Spleen (tissue), 13 donors: ENCODE data around the gene WASL. TPM values are rescaled to one million over a fixed set of nuclear protein-coding genes. Genes with fewer than 3 reads are reported as not detected.
A peak's percentile ranks its signal among the peaks of the same experiment; 100 is the strongest.

Experiments used
- DNase-seq: peaks from one replicate; pipeline ENCODE4 v3.0.0-alpha.2; 2020
- H3K27ac ChIP-seq, 8 donors: fragments of 200-600 bp; sonication (generic) in 7 of 8; 1 replicate in 4 of 8; 2 replicates in 4 of 8; pipeline versions ENCODE4 v1.5.0 to v1.8.0; 2016 to 2021; ENCODE audit warnings: inconsistent platforms in 4 of 8, mild to moderate bottlenecking in 4 of 8, moderate library complexity in 1 of 8
- H3K27me3 ChIP-seq, 7 donors: fragments of 200-600 bp; sonication (generic) in 6 of 7; replicated peaks in 1 of 7; 1 replicate in 4 of 7; 2 replicates in 3 of 7; pipeline versions ENCODE4 v1.5.0 to v1.8.0; 2016 to 2021; ENCODE audit warnings: inconsistent platforms in 3 of 7, mild to moderate bottlenecking in 1 of 7
- H3K36me3 ChIP-seq, 6 donors: fragments of 200-600 bp; sonication (generic) in 5 of 6; 1 replicate in 4 of 6; 2 replicates in 2 of 6; pipeline versions ENCODE4 v1.5.0 to v1.8.0; 2016 to 2021; ENCODE audit warnings: inconsistent platforms in 2 of 6
- H3K4me1 ChIP-seq, 6 donors: fragments of 200-600 bp; sonication (generic) in 5 of 6; 1 replicate in 3 of 6; 2 replicates in 3 of 6; pipeline versions ENCODE4 v1.5.0 to v1.8.0; 2016 to 2021; ENCODE audit warnings: inconsistent platforms in 3 of 6
- H3K4me3 ChIP-seq, 8 donors: fragments of 200-600 bp; sonication (generic) in 7 of 8; 1 replicate in 4 of 8; 2 replicates in 4 of 8; pipeline versions ENCODE4 v1.5.0 to v1.8.0; 2016 to 2021; ENCODE audit warnings: inconsistent platforms in 4 of 8, mild to moderate bottlenecking in 4 of 8, moderate library complexity in 2 of 8
- H3K9me3 ChIP-seq, 8 donors: fragments of 200-600 bp; sonication (generic) in 7 of 8; 1 replicate in 4 of 8; 2 replicates in 4 of 8; pipeline versions ENCODE4 v1.5.0 to v1.8.0; 2016 to 2021; ENCODE audit warnings: inconsistent platforms in 4 of 8
- CTCF ChIP-seq, 11 experiments: fragments of 200-600 bp in 7 of 11; fragments of 450-650 bp in 4 of 11; sonication (generic) in 4 of 11; IDR thresholded peaks in 8 of 11; conservative IDR thresholded peaks in 3 of 11; 1 replicate in 7 of 11; 2 replicates in 4 of 11; pipeline versions ENCODE4 v1.4.0 to v1.8.0; 2016 to 2021; ENCODE audit warnings: antibody characterized with exemption in 11 of 11, inconsistent platforms in 4 of 11, mild to moderate bottlenecking in 1 of 11
- POLR2A ChIP-seq, 3 donors: fragments of 450-650 bp; IDR thresholded peaks; one replicate each; pipeline ENCODE4 v1.5.1; 2017; ENCODE audit warnings: antibody characterized with exemption in 3 of 3, mild to moderate bottlenecking in 1 of 3
- POLR2AphosphoS5 ChIP-seq, 3 donors: sonication (generic); formaldehyde crosslinking; IDR thresholded peaks; one replicate each; pipeline ENCODE4 v1.5.1; 2017; ENCODE audit warnings: antibody characterized with exemption in 3 of 3
- WGBS, 5 donors: extraction: QIAGEN DNeasy Blood & Tissue Kit in 3 of 5; methylation state at CpG; one replicate each; pipeline versions ENCODE4 v1.1.5 to v1.1.7; 2013 to 2018; 5-methylcytosine and 5-hydroxymethylcytosine counted together
- intact Hi-C: fragments of 100-400 bp; cut with DNase I; formaldehyde crosslinking; loops from one replicate; pipeline ENCODE4 v1.15.0; 2023; ENCODE audit warnings: low total_unique reads
- long read RNA-seq, 2 donors: transcript quantifications; one replicate each; lab custom pipeline, GENCODE V29; 2026
- polyA plus RNA-seq, 3 donors: library from polyadenylated mRNA; stranded (reverse); fragments of 200-250 nt; gene quantifications; one replicate each; pipeline ENCODE4 v1.2.1, GENCODE V29; 2013
- total RNA-seq, 7 donors: library from RNA; depleted of rRNA in 3 of 7; stranded (reverse); fragments of >200 nt in 3 of 7; fragmentation: NEBNext Ultra II Directional in 4 of 7; extraction: Animal tissue kit (Norgen Biotek cat#: 25700) in 4 of 7; gene quantifications; one replicate each; pipeline versions ENCODE4 v1.1.0 to v1.2.1, GENCODE V29; 2016 to 2021
- donor health status: healthy with polysubstance abuse.
- donor health status: DM: no; HTN: no; CAD: no; lungs with moderate emphysema.
- donor health status: DM: no; HTN: no; CAD: no.
- donor health status: Bipolar disorder and iron deficiency.
- donor health status: healthy.
- donor health status: DM: no; HTN: no; CAD: no.
- donor health status: DM: yes; HTN: yes; CAD: no.

WASL gene
- 10 to 100 TPM; 19.8 to 31.0 (median 28.8) TPM for total RNA-seq
- 10 to 100 TPM in 1 of 3 donors, 1 to 10 TPM in 2; 5.3 to 12.6 (median 7.3) TPM for polyA plus RNA-seq
- long read RNA-seq, donor 1, full-length matches to known transcripts: 1 of 11 reads
- long read RNA-seq, donor 1, partial matches to known transcripts: 10 of 11 reads
- long read RNA-seq, donor 1, other reads (novel, unspliced or antisense): 0 of 11 reads
- long read RNA-seq, donor 2, full-length matches to known transcripts: 2 of 2 reads
- long read RNA-seq, donor 2, partial matches to known transcripts: 0 of 2 reads
- long read RNA-seq, donor 2, other reads (novel, unspliced or antisense): 0 of 2 reads

- TF ChIP-seq CTCF (IDR thresholded peaks at IDR 0.05 in 8 of 11, conservative IDR thresholded peaks at IDR 0.05 in 3 of 11) (peak in 5 of 11 experiments; percentile 16 to 31 (median 23)), POLR2AphosphoS5 (IDR thresholded peaks at IDR 0.05) (peak; percentile 96 to 99 (median 98)), POLR2A (IDR thresholded peaks at IDR 0.05) (peak; percentile 79 to 93 (median 81))
- no peaks in the 10 kb centered on the region for H3K27me3 ChIP-seq
- no peaks in the 10 kb centered on the region for H3K9me3 ChIP-seq
- no peaks in the 10 kb centered on the region for H3K36me3 ChIP-seq
- H3K27ac ChIP-seq: peak within 1 kb of the TSS; percentile 92 to 98 (median 98)
- H3K4me1 ChIP-seq: peaks cover 39 to 78% (median 58%) of the 10 kb centered on the region in 6 donors
- DNase-seq: peak; percentile 98
- H3K4me3 ChIP-seq: peak within 1 kb of the TSS; percentile 64 to 87 (median 74)
- WGBS, 5 donors: 0 to 1% (median 1%) methylated on average over 30 to 93 of the region's 93 CpGs
- intact Hi-C loops: no loop called here
Measured at GRCh38 chr7:123748734-123749536, at the start of gene WASL. WASL (minus strand) TSS chr7:123749003; CDS start chr7:123748734, 269 bp downstream.

GRCh38 chr7:123797673-123798531 is 49.1 kb upstream of the WASL start:
- intact Hi-C loops: loop anchor here (10.0 kb wide), 1 partner anchor 67 kb away; no protein-coding TSS in a partner anchor
- Histone ChIP-seq H3K4me1 (peaks cover 0 to 4% (median 0%) of the 10 kb centered on the region in 6 donors), H3K36me3 (no peaks in the 10 kb centered on the region), H3K27me3 (no peaks in the 10 kb centered on the region), H3K4me3 (no peak overlapping the region), H3K27ac (no peak overlapping the region), H3K9me3 (no peaks in the 10 kb centered on the region)
- peak in 8 of 11 experiments; percentile 20 to 48 (median 42) for TF ChIP-seq CTCF (IDR thresholded peaks at IDR 0.05 in 8 of 11, conservative IDR thresholded peaks at IDR 0.05 in 3 of 11)
- TF ChIP-seq POLR2A (IDR thresholded peaks at IDR 0.05): no peak
- no peak for DNase-seq
- 56 to 66% (median 59%) methylated on average over 2 of the region's 2 CpGs for WGBS, 5 donors

- Histone ChIP-seq H3K4me1 (peaks cover 0 to 4% (median 0%) of the 10 kb centered on the region in 6 donors), H3K27ac (no peak overlapping the region), H3K9me3 (no peaks in the 10 kb centered on the region), H3K36me3 (no peaks in the 10 kb centered on the region), H3K27me3 (no peaks in the 10 kb centered on the region), H3K4me3 (no peak overlapping the region)
- DNase-seq: no peak
- TF ChIP-seq POLR2AphosphoS5 (IDR thresholded peaks at IDR 0.05): no peak
- TF ChIP-seq POLR2A (IDR thresholded peaks at IDR 0.05): no peak
- TF ChIP-seq CTCF (IDR thresholded peaks at IDR 0.05 in 8 of 11, conservative IDR thresholded peaks at IDR 0.05 in 3 of 11): no peak
- intact Hi-C loops: loop anchor here (10.0 kb wide), 1 partner anchor 68 kb away; no protein-coding TSS in a partner anchor
- WGBS, 5 donors: 82 to 96% (median 94%) methylated on average over 1 of the region's 1 CpG
Measured at GRCh38 chr7:123796568-123796967, 47.8 kb upstream of the WASL start.
